GM21529 (cell line): ENCODE measurements around the gene CFAP61.
"Not testable (repeated sequence)": the region's sequence is repeated elsewhere in the genome, so short reads cannot be mapped to it uniquely, and the experiment has no call there.

Experiments used
- ATAC-seq: cut with Tn5 transposase; IDR thresholded peaks from one replicate; pipeline ENCODE4 v1.9.1; 2021; ENCODE audit not compliant: unreplicated experiment

The CFAP61 gene, protein sequence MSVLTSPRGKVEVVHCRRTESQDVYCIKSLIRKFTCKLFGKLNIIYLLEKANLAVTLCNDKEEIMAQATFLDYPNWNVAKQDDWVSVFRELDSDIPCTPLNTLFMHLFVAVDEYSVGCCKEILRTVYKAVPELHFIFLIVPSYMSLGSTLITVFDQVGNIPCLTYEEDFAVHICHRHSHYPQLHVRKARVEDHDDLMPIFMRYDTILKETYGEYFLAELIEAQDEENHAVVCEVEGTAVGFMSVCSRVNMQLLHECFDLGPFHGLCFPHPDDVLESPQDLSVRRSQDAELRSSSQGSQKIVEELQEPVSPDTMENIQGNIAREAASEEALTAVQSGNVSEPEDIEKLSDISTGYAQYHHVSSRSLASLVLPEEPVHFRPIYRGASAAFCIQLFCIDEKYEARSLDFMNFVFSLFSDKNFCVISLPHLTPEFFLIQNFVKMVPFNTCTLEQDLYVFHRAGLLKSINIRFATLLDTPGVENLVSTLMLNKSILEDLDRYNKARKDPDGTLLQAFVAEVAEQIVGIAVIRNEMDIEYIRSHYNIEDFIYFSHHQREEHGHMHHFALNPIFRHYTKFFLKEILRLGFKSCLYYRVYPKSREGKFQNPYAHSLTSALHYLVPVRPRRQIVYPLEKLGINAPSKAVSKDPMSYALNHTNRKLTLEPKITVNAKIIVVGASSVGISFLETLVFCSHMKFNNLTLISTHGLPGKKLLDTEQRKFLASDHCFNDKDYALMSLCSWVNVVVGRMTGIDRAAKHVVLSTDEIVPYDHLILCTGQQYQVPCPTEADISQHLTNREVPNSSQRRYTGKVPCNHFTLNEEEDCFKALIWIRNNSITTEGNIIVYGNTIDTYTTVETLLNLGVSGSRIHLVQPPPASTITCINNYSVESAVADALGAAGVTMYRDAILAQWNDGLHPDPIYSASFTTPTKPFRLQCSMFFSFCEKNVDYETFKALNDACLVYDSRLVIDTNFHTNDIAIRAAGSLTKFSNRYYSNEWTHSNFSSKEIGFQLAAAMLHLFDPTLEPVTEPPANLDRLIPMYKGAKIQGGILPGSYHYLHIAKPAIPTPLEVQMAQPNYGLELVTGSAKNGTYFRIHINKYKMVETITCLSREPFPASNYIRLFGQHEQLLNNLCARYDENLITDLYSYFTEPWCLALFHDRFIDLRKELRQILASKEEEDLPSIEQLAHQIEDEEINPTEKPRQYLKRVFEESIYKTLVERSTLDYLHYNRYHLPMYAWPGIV

DNA sequence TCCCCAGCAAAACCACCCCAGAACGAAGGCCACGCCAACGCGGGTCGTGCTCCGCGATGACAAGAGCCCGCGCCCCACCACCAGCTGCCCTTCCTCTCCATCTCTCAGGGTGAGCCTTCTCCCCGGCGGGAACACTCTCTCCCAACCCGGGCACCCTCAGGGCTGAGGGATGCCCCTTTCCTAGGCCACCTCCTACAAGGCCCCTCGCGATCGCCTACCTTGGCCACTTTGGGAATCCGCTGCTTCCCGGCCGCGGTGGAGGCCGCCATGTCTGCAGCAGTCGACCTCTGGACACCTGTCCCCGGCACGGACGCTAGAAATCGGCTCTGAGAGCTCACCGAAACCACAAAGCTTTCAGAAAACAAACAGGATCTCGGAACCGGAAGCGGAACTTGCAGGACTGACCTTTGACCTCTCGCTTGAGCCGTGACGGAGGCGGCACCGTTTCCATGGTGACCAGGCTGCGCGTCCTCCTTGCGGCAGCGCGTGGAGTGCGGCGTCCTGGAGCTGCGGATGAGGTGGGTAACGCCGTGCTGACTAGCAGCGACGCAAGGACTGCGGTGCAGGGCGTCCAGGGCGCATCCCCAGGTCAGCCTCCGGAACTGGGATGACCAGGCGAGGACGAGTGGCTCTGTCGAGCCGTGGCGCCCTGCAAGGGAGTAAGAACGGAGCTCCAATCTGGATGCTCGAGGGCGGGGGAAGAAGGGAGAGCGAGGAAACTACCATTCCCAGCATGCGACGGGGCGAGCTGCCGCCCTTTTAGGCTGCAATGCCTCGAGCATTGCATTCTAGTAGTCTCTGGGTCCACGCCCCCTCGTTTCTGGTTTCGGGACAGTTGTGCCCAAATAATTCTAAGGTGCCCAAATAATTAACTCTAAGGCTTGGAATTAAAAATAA is at the start of gene CFAP61, which contains the start of gene CRNKL1:
CFAP61 (plus strand) TSS at position 459 of the 897 bp plus-strand sequence. CDS start 4,122 bp downstream, outside the sequence.
CRNKL1 (minus strand) TSS at position 393 of the 897 bp plus-strand sequence; CDS start at position 269, 124 bp downstream.
- peak; percentile 92 for ATAC-seq

DNA sequence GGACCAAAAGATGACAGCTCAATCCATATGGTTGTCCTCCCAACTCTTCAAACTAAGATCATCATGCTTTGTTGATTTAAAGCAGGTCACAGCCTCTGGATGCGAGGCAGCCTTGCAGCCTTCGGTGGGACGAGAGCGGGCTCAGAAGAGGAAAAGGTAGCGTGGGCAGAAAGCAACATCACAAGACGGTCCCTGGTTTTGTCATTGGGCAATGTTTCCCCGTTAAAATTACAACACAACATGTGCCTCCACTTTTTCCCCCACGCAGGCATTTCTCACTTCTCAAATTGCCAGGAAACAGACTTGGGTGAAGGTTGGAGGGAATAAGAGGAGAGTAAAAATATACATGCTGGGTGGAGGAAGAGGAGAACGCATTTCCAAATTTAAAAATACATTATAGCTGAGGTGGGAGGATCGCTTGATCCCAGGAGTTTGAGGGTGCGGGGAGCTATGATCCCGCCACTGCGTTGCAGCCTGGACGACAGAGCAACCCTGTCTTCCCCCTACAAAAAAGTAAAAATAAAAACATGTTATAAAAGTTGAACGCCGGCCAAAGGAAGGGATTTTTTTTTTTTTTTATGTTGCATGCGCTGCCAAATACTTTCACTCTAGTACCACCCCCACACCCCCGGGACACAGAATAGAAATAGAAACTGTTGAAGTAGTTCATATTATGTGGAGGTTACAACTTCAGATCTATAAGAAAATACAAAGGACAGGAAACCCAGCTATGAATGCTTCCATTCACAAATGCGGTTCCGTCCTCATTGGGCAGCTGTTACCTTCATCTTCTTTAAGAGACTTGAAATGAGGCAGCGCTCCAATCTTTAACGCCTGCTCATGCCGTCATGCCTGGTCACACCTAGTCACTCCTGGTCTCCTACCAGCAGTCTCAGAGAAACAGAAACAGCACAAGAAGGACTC is 49.0 kb upstream of the CFAP61 start:
- ATAC-seq = peak; percentile 58

DNA sequence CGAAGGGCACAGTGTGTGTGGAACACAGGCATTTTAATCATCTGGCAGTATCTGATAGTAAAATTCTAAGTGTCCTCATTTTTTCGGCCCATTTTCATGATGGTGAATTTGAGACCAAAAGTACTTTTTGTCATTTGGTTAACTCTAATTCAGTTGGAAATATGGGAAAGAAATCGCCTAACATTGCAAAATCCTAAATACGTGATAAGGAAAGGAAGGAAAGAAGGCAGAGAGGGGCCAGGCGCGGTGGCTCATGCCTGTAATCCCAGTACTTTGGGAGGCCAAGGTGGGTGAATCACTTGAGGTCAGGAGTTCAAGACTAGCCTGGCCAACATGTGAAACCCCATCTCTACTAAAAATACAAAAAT is 48.4 kb upstream of the CFAP61 start:
- ATAC-seq = not testable (repeated sequence)

DNA sequence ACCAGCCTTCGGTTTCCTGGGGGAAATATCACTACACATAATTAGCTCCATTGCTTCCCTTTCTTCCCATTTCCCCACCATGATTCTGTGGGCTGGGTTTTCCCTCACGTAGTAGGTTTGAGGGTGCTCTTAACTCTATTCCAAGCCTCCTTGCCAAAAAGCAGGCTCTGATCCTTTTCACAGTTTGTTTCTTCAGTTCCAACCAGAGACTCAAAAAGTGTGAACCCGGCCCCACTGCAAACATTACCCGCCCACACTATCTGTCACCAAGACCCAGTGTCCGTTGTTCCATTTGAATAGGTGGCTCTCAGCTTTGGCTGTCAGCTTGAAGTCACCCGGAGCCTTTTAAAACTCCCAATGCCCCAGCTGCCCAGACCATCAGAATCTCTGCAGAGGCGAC is 47.0 kb upstream of the CFAP61 start:
- ATAC-seq = no peak

DNA sequence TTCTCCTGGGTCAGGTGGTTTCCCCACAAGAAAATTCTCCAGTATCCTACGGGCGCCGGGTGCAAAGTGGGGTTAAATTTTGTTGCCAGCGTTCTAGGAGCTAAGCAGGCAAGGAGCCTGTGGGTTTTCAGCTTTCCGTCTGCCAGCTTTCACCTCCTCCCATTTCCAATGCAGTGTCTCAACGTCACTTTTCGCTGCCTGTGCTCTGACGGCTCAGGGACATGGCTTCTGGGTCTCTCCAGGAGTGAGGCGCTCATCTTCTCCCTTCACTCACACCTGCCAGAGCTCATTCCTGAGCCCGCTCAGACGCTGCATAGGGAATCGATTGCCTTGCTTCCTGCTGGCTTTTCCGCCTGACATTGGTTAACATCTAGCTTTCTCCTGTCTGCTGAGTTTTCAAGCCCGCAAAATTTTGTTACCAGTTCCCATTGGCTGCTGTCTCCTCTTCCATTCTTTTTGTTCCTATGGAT is 42.5 kb upstream of the CFAP61 start:
- no peak for ATAC-seq

DNA sequence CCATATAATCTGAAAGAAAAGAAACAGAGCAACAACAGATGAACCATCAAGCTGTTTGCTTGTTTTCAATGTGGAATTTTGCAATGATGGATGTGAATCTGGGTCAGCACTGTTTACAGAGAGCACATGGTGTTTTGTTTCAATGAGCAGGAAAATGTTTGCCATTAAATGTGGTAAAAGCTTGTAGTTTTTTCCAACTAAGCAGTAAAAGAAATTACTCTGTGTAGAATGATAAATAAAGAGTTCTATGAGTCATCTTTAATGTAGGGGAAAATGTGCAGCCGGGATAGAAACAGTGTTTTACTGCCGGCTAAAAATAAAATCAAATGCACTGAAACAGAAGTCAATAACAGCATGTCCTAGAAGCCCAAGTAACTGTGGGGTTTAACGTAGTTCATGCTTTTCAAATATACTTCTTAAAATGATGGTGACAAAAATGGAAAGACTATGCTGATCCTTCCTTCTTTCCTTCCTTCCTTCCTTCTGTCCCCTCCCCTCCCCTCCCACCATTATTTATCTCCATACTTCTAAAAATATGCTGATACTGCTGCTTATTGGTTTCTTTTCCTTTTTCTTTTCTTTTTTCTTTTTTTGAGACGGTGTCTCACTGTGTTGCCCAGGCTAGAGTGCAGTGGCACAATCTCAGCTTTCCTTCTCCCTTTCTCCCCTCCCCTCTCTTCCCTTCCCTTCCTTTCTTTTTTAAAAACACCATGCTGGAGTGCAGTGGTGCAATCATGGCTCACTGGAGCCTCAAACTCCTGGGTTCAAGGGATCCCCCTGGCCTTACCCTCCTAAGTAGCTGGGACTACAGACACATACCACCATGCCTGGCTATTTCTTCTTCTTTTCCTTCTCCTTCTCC is 41.5 kb upstream of the CFAP61 start:
- no peak for ATAC-seq

DNA sequence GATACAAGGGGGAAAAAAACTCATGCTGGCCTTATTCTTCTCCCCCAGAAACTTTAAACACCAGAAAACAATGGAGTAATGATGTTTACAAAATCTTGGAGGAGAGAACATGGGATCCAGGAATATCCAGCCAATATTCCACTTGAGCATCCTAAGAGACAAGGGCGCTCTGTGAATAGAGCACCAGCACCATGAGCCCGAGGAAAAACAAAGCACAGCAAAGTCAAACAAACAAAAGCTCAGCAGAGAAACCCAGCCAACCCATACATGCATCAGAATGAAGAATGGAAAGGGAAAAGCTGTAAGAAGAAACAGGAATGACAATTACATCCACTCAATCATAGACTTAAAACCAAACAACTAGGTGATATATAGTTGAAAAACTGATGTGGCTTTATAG is 39.8 kb upstream of the CFAP61 start:
- ATAC-seq = no peak

DNA sequence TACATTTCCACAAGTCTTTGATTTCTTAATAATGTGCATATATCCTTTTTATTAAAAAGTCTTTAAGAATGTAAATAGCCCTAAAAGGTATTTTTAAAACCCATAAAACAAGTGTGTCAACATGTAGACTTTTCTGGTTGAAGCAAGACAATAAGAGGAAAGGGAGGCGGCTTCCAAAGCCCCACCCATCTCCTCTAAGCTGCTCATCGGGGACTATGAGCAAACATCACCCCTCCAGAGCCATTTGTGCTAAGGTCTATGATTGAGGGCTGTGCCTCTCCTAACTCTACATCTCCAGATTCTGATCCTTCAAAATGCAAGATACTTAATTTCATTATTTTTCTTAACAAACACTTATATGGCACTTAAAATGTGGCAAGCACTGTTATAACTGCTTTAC is 37.7 kb upstream of the CFAP61 start:
- ATAC-seq = no peak

DNA sequence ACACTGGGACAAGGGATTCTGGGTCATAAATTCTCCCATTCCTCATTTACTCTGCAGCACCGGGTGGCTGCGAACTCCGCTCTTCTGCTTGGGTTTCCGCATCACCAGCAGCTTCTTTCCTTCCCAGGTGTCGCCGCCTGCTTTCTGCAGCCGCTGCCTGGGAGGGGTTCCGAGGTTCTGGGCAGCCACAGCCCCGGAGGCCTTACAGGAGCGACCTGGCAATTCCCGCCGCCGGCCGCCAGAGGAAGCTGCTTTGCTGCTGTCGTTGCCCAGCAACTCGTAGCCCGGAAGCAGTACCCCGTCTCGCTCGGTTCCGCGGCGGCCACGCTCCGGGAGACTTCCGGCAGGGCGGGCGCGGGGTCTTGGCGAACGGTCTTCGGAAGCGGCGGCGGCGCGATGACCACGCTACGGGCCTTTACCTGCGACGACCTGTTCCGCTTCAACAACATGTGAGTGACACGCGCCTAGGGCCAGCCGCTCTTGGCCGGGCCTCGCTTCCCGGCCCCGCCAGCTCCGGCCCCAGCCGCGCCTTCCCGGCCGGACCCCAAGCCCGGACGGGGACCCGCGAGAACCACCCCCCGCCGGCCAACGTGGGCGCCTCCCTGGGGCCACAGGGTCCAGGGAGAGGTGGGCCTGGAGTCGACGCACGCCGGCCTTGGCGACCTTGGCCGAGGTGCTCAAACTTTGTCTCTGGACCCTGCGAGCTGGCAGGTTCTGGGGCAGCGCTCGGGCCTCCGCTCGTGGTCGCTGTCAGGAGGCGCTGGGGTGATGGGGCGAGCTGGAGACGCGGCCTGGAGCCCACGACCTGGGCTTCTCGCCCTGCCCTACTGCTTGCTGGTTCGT is 35.1 kb upstream of the CFAP61 start, which contains the start of gene NAA20:
NAA20 (plus strand) TSS at position 362 of the 843 bp plus-strand sequence; CDS start at position 397, 35 bp downstream.
- ATAC-seq = peak; percentile 98

DNA sequence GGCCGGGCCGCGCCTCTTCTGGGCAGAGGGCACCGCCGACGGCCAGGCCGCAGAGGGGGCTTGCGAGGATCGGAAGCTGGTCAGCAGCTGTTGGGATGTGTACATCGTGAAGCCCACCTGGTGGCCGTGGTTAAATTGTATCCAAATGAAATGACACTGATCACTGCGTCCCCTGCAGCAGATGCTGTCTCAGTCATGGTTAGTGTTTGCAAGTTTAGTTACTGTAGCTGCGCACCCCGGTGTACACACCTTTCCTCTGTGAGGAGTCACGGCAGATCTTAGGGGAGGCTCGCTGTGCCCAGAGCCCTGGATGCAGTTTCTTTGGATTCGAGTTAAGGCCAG is 34.5 kb upstream of the CFAP61 start:
- peak; percentile 3 for ATAC-seq

DNA sequence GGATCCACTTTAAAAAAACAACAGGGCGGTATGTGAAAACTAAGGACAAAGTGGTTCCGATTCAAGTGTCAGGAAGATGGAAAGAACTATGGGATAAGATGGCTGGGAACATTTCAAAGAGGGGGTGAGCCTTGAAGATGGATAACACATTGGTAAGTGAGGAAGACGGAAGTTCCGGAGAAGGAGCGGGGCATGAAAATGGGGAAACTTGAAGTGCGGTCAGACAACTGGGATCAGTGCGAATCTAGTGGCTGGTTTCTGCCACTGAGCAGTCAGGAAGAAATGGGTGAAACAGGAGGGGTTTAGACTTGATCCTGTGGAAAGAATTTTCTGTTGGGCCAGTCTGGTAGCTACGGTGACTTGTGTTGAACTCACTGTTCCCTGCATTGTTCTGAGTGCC is 34.0 kb upstream of the CFAP61 start:
- ATAC-seq = no peak

DNA sequence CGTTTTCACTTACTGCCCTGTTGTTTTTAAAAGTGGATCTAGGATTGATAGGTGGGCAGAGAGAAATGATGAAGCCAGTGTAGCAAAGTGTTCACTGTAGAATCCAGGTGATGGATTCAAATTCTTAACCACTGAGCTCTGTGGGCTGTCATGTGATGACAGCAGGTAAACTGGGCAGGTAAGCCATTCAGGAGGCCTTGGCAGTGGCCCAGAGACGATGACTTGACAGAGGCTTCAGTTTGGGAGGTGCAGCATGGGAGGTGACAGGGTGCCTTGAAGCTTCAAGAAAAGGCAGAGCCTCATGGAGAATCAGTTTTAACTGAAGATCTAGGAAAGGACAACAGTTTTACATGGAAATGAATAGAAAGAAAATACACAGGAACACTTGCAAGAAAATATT is 33.2 kb upstream of the CFAP61 start:
- ATAC-seq = no peak

DNA sequence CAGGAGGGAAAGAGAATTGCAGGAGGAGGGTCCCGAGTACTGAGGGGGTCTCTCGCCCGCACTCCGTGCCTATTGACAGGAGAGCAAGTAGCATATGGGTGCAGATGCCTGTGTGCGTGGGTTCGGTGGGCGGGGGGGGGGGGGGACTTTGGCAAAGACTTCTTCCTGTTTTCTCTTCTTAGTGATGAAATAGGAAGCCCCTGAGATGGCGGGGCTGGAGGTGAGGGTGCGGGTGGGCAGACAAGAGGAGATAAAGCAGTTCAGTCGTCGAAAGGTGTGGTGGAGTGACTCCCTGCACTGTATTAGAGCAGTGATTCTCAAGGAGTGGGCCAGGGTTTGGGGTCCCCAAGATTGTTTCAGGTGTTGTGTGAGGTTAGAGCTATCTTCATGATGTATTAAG is 31.4 kb upstream of the CFAP61 start:
- no peak for ATAC-seq

DNA sequence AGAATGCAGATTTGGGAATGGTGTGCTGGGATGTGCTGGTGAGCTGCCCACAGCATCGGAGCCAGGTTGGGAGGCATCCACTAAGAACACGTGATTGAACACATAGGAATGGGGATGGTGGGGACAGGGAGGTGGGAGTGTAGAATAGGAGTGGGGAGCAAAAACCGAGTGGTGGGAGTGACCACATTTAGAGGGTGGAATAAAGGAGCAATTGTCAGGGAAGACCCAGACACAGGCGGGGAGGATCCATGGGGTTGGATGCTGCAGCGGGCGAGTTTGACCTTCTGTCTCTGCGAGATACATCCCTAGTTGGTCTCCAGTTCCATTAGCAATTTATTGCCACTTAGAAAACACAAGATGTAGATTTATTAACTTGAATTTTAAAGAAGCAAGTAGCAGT is 30.5 kb upstream of the CFAP61 start:
- ATAC-seq = no peak

DNA sequence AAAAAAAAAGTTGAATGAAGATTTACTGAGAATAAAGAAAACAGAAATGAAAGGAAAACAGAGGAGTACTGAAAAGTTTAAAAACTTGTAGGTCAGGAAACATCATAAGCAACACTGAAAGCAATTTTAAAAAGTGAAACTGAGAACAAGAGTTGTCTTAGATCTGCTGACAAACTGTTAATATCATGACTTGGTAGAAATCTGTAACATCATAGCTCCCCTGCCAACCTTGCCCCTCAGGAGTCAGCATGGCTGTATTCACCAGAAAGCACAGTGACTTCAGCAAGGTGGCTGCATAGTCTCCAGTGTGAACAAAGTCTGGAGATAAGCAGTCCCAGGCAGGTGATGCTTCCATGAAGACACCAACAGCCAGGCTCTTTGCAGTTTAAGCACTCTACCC is 29.8 kb upstream of the CFAP61 start:
- peak; percentile 75 for ATAC-seq

DNA sequence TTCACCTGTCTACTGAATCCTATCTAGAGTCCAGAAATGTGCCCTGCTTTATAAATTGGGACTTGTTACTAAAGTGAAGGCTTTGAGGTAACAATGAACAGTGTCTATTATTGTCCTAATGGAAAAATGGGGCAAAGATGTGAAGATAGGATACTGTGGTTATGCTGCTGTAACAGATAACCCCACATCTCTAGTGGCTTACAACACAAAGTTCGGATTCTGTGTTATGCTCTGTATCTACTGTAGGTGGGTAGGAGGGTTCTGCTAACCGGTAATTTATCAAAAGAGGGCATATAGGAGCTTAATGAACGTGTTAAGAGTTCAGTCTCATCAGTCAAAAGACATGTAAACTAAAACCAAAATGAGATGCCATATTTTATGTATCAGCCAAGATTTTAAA is 28.9 kb upstream of the CFAP61 start:
- ATAC-seq = no peak

DNA sequence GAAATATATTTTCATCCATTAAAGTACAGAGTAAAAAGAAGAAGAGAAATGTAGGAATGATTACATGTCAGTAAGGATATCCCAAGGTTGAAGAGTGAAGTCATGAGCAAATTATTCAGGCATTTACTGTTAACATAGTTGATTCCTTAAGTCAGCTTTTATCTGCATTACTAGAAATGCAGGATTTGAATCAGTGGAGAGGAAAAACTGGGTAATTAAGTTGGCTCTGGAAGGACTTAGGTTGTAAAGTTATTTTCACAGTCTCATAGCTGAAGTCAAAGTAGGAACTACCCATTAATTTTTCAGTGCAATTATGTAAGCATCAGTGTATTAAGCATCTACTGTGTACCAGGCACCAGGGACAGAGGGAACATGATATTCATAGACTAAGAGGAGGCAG is 27.4 kb upstream of the CFAP61 start:
- no peak for ATAC-seq
